C4-2B (cell line): Measurements from ENCODE around the gene CD207.

Experiments used
- ZFX ChIP-seq: fragments of 450-650 bp; IDR thresholded peaks from 2 replicates; pipeline ENCODE4 v1.6.1; 2017
- TF ChIP-seq, protein P1 (sequence below): fragments of 450-650 bp; conservative IDR thresholded peaks from 2 replicates; pipeline ENCODE4 v1.5.1; 2017; ENCODE audit warnings: mild to moderate bottlenecking

- TF ChIP-seq, protein P1, sequence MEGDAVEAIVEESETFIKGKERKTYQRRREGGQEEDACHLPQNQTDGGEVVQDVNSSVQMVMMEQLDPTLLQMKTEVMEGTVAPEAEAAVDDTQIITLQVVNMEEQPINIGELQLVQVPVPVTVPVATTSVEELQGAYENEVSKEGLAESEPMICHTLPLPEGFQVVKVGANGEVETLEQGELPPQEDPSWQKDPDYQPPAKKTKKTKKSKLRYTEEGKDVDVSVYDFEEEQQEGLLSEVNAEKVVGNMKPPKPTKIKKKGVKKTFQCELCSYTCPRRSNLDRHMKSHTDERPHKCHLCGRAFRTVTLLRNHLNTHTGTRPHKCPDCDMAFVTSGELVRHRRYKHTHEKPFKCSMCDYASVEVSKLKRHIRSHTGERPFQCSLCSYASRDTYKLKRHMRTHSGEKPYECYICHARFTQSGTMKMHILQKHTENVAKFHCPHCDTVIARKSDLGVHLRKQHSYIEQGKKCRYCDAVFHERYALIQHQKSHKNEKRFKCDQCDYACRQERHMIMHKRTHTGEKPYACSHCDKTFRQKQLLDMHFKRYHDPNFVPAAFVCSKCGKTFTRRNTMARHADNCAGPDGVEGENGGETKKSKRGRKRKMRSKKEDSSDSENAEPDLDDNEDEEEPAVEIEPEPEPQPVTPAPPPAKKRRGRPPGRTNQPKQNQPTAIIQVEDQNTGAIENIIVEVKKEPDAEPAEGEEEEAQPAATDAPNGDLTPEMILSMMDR, result no peak
- no peak for TF ChIP-seq ZFX
Observed at GRCh38 chr2:70826696-70827350, 8.8 kb downstream of the CD207 start.
